Measurements from ENCODE around the gene FHIT. TPM values are rescaled to one million over a fixed set of nuclear protein-coding genes. Genes with fewer than 3 reads are reported as not detected.

Gene FHIT
- total RNA-seq, 1 experiment from 2014 or later, result 2.1 TPM

DNA sequence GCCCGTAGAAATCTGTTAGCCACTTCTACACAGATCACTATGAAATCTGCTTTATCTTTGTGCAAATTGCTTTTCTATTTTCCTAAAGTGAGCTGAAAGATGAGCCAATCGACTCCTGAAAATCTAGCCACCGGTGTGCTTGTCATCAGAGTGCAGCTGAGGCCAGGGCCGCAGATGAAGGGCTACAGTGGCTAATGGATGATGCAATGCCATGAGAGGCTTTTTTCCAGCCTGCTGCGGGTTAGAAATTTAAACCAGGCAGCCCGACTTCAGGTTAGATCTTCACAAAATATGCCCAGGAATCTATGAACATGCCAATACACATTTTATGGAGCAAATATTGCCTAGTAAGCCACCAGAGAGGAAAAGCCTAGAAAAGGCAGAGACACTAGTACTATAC, 1253.2 kb downstream of the FHIT start:
- no peak for DNase-seq (ENCODE audit: extremely low read depth, low read depth)

DNA sequence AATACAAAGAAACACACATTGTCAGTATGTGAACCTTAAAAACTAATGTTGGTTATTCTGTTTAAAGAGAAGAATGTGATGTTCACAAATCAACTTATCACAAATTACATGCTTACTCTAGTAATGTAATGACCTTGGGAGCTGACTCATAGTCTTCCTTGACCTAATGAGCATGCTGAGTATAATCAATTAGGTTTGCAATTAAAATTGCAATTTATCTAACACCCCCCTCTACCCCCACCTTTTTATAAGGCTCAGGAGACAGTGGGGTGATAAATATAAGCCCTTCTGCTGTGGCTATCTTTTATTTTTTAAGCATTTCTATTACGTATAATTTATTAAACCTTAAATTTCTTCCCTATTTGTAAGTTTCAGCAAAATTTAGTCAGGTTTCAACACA, 1253.7 kb downstream of the FHIT start:
- DNase-seq (ENCODE audit: extremely low read depth, low read depth), result no peak

GRCh38 chr3:59996056-59996455, 1255.2 kb downstream of the FHIT start:
- DNase-seq (ENCODE audit: extremely low read depth, low read depth), result no peak

DNA sequence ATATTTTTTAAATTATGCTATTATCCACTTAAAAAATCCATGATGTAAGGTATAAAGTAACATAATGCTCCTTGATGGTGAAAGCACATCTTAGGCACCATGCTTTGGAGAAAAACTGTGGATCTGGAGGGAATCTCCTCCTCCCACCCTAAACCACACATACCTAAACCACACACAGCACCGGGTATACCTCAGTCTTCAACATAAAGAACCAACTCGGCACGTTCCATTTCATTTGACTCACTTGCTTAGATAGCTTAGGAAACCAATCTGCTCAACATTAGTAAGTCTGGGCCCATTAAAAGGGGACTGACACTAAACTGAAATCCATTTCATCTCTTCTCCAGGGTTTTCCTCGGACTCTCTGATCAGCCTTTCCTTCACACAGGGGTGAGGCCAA, 1255.7 kb downstream of the FHIT start:
- no peak for DNase-seq (ENCODE audit: extremely low read depth, low read depth)

DNA sequence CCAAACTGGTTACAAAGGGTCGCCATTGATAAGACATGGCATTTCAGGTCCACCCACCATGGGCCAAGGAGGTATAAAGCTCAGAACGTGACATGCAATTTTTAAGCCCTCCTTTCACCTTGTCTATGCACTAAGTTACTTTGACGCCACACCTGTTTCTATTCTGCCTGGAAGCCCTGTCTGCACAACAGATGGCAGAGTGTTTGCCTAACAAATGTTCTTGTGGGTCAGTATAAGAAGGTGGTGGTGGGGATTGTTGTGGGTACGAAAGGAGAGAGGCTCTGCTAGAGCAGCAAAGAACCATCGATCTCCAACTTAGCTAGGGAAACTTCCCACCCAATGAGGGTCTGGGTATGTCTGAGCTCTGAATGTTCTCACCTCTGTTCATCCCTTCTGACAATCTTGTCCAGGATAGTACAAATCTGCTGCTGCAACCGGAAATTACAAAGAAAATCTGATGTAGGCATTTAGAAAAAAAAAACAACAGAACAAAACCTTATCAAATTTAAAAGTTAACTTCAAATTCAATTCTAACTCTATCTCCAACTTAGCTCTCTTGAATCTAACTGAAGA, 1256.4 kb downstream of the FHIT start:
- no peak for DNase-seq (ENCODE audit: extremely low read depth, low read depth)

GRCh38 chr3:59992578-59992977, 1258.7 kb downstream of the FHIT start:
- no peak for DNase-seq (ENCODE audit: extremely low read depth, low read depth)

DNA sequence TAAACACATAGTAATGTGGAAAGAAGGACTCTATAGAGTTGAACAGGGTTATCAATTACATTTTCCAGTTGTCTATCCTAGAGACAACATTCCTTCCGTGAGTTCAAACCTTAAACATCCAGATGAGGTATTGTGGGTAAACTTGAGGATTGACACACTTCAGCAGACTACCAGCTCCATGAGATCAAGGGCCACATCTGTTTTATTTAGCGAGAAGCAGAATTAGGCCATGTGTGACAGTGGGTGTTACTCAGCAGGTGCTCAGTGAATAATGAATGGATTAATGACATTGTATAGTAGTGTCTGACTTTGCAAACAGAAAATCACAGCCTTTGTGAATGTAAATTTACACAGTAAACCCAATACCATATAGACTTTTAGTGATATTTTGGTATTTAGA, 1260.3 kb downstream of the FHIT start:
- no peak for DNase-seq (ENCODE audit: extremely low read depth, low read depth)

GRCh38 chr3:59982510-59982909, 1268.7 kb downstream of the FHIT start:
- no peak for DNase-seq (ENCODE audit: extremely low read depth, low read depth)

DNA sequence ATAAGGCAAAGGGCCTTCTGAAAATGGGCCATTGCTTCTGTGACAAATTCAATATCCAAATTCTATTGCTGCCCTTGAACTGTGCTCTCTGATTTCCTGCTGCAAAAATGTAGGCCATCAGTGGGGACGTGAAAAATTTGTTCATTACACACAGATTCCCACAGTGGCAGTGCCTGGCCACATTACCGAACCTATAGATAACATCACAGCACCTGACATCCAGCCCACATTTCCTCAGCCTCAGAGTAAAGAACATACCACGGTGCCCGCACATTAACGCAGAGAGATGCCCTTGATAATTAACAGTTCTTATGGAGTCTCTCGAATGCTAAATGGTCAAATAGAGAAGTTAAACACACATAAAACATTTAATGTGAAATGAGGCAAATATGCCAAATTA, 1269.9 kb downstream of the FHIT start:
- no peak for DNase-seq (ENCODE audit: extremely low read depth, low read depth)

DNA sequence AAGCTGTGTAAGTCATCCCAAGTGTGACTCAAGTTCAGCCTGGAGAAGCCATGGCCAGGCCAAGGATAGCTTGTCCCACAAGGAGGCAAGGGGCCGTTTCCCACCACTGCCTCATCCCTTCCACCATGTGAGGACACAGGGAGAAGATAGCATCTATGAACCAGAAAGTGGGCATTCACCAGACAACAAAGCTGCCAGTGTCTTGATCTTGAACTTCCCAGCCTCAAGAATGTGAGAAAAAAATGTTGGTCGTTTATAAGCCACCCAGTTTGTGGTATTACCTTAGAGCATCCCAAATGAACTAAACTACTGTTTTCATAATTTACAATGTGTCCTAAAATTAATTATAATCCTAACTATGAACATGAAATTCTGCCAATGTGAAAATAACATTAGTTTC, 1270.7 kb downstream of the FHIT start:
- DNase-seq (ENCODE audit: extremely low read depth, low read depth), result no peak

- no peak for DNase-seq (ENCODE audit: extremely low read depth, low read depth)
Observed at GRCh38 chr3:59979542-59979941, 1271.7 kb downstream of the FHIT start.

DNA sequence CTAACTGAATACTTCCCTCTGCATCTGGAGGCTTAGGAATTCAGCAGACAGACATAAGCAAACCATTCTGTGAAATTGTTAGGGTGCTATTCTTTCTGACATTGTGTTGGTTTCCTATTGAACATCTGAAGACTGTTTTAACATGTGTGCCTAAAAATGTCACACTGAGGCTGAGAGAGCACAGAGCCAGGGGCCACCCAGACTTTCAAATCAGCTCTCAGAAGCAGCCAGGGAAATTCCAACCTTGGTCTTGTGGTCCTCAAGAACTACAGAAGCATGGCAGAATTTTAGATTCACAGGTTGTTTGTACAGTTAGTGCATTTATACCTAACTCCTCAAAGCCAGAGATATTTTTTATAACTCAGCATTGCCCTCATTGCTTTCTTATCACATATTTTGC, 1272.3 kb downstream of the FHIT start:
- no peak for DNase-seq (ENCODE audit: extremely low read depth, low read depth)

DNA sequence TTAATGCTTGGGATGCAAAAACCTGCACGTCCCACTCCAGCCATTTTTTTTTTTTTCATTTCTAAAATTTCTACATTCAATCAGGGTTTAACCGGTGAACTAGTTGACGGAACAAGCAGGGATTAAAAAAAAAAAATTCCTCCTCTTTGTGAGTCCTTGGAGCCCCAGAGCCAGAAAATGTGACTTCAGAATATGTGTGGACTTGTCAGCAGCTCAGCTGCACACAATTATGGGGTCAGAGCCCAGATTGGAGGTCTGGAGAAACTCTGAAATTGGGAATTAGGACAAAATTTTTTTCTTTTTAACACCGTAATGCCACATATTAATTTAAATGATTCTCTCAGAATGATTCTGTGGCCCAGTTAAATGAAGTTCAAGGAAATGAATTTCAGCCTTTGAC, 1280.5 kb downstream of the FHIT start:
- DNase-seq (ENCODE audit: extremely low read depth, low read depth), result no peak

- no peak for DNase-seq (ENCODE audit: extremely low read depth, low read depth)
Observed at GRCh38 chr3:59970376-59970775, 1280.9 kb downstream of the FHIT start.

- no peak for DNase-seq (ENCODE audit: extremely low read depth, low read depth)
Observed at GRCh38 chr3:59968513-59969045, 1282.7 kb downstream of the FHIT start.

DNA sequence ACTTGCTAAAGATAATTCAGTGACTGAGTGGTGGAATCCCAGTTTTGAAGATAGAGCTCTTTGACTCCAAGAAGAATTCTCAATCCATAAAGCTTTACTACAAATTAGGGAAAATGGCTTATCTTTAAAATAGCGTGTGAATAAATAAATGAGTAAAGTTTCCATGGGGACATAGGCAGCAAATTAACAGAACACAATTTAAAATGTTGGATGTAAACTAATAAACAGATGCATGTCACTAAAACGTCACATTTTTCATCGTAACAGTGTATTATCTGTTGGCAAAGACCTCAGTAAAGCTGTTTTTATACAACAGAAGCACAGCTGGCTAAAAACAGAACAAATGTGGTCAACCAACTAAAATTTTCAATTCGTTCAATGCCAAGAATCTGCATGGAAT, 1287.6 kb downstream of the FHIT start:
- DNase-seq (ENCODE audit: extremely low read depth, low read depth), result no peak

DNA sequence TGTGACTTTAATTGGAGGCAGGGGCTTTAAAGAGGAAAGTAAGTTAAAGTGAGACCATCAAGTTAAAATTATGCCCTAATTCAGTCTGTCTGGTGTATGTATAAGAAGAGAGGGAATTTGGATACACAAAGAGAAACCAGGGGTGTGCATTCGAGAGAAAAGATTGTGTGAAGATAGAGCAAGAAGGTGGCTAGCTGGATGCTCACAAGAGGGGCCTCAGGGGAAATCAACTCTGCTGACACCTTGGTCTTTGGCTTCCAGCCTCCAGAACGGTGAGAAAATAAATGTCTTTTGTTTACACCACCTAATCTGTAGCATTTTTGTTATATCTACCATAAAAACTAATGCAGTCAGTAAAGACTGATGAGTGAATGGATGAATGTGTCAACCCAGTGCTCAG, 1294.1 kb downstream of the FHIT start:
- DNase-seq (ENCODE audit: extremely low read depth, low read depth), result no peak

GRCh38 chr3:59953104-59953503, 1298.1 kb downstream of the FHIT start:
- DNase-seq (ENCODE audit: extremely low read depth, low read depth), result no peak

DNA sequence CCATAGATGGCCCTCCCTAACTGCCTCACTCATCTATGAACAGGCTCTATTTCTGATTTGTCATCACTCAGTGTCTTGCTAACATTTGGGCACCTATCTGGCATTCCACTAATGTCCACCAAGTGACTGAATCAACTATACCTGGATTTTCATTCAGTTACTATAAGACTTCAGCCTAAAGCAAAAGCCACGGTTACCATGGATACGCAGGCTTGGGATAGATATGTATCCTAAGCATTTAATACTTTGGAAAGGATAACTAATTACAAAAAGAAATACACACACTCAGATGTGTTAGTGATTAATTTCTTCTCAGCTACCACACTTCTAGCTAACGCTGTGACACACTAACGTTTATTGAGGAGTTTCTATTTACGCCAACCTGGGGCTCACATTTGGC, 1301.9 kb downstream of the FHIT start:
- no peak for DNase-seq (ENCODE audit: extremely low read depth, low read depth)

DNA sequence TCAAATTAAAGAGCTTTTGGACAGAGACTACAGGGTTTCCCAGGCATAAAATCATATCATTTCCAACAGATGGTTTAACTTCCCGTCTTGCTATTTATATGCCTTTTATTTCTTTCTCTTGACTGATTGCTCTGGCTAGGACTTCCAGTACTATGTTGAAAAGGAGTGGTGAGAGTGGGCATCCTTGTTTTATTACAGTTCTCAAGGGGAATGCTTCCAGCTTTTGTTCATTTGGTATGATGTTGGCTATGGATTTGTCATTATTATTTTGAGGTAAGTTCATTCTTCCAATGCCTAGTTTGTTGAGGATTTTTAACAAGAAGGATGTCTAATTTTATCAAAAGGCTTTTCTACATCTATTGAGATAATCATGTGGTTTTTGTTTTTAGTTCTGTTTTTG, 1304.9 kb downstream of the FHIT start:
- DNase-seq (ENCODE audit: extremely low read depth, low read depth), result no peak

DNA sequence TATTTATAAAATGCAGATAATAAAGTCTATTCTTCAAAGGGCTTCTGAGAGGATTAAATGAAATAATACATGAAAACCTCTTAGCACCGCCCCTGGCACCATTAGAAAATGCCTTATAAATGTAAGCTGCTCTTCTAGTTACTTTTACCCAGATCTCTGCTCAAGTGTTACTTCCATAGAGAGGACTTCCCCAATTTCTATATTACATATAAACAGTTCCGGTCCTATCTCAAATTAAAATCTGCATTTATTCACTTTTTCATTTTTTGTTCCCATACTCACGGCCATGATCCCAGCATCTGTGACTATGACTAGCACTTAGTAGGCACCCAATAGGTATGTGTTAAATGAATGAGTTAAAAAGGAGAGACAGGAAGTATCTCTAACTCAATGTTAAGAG, 1310.5 kb downstream of the FHIT start:
- no peak for DNase-seq (ENCODE audit: extremely low read depth, low read depth)

DNA sequence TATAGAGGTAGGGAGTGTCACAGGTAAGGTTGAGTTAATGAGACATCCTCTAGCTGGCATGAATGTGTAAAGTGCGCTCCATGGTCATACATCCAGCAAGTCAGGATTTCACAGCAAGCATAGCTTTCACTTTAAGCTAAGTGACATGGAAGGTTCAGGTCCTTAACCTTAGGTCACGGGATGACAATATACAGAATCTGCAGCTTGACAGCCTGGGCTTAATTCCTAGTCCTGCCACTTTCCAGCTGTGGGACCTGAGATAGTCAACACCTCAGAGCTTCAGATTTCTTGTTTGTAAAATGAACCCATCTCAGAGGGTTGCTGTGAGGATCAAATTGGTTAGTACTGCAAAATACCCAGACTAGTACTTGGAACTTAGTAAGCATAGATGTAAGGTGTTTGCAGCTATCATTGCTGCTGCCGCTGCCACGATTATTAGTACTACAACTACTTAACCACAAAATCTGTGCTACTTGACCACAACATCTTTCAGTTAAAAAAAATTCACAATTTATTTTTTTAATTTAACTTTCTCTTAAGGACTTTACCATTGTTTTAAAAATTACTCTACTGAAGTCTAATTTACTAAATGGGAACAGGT, 1311.3 kb downstream of the FHIT start:
- DNase-seq (ENCODE audit: extremely low read depth, low read depth), result no peak

DNA sequence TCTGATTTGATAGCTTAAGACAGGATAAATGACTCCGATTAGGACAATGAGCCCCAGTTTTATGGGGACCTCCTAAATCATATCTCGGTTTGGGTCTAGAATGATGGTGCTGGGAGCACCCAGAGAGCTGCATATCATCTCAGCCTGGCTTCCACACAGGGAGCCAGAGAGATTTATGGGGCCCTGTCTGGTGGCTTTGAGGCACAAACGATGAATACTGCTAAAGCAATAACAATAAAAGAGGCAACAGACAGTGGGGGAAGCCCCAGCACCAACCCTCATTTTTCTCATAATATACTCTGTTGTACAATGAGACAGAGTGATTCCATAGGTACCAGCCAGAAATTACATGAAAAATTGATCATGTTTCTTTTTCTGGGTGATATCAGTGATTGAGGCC, 1312.4 kb downstream of the FHIT start:
- no peak for DNase-seq (ENCODE audit: extremely low read depth, low read depth)

Measured in NCI-H460 (cell line).